Thyroid gland (tissue), 4 donors: ENCODE measurements around the gene CBFA2T3. TPM values are rescaled to one million over a fixed set of nuclear protein-coding genes. Genes with fewer than 3 reads are reported as not detected.

Experiments used
- DNase-seq, 2 donors: peaks; one replicate each; pipeline ENCODE4 v3.0.0-alpha.2; 2019
- H3K27ac ChIP-seq, 3 donors: fragments of 200-600 bp; sonication (generic); 1 replicate in 2 of 3; 2 replicates in 1 of 3; pipeline ENCODE4 v1.5.1; 2016 to 2019; ENCODE audit warnings: mild to moderate bottlenecking in 1 of 3, moderate library complexity in 1 of 3
- H3K27me3 ChIP-seq: fragments of 200-600 bp; sonication (generic); one replicate; pipeline ENCODE4 v1.5.1; 2019
- H3K36me3 ChIP-seq, 2 donors: fragments of 200-600 bp; sonication (generic); one replicate each; pipeline ENCODE4 v1.5.1; 2016 to 2019
- H3K4me1 ChIP-seq, 2 donors: fragments of 200-600 bp; sonication (generic); one replicate each; pipeline ENCODE4 v1.5.1; 2017 to 2019
- H3K4me3 ChIP-seq, 3 donors: fragments of 200-600 bp; sonication (generic); replicated peaks in 1 of 3; 1 replicate in 2 of 3; 2 replicates in 1 of 3; pipeline ENCODE4 v1.5.1; 2016; ENCODE audit warnings: mild to moderate bottlenecking in 1 of 3
- H3K9me3 ChIP-seq: fragments of 200-600 bp; sonication (generic); one replicate; pipeline ENCODE4 v1.5.1; 2017
- CTCF ChIP-seq, 6 experiments: fragments of 200-600 bp in 3 of 6; fragments of 450-650 bp in 3 of 6; sonication (generic) in 3 of 6; IDR thresholded peaks; one replicate each; pipeline ENCODE4 v1.5.1; 2016 to 2019; ENCODE audit warnings: antibody characterized with exemption in 6 of 6, mild to moderate bottlenecking in 2 of 6, inconsistent platforms in 1 of 6, moderate library complexity in 1 of 6
- POLR2A ChIP-seq, 2 donors: fragments of 450-650 bp; IDR thresholded peaks; one replicate each; pipeline ENCODE4 v1.6.1; 2017; ENCODE audit warnings: antibody characterized with exemption in 2 of 2, mild to moderate bottlenecking in 2 of 2, moderate library complexity in 1 of 2
- WGBS, 2 donors: methylation state at CpG; one replicate each; pipeline ENCODE4 v1.1.5; 2017; 5-methylcytosine and 5-hydroxymethylcytosine counted together
- intact Hi-C: fragments of 100-400 bp; cut with DNase I; formaldehyde crosslinking; loops from one replicate; pipeline ENCODE4 v1.15.1; 2023
- total RNA-seq, 4 donors: library from RNA; depleted of rRNA; stranded (reverse); fragments of >200 nt; gene quantifications; one replicate each; pipeline ENCODE4 v1.2.3, GENCODE V29; 2016

The CBFA2T3 gene
- total RNA-seq, 4 donors from 2014 or later, result 1.3 to 3.8 (median 2.6) TPM

GRCh38 chr16:88911946-88912310 lies 65.1 kb downstream of the CBFA2T3 start:
- DNase-seq, result no peak
- H3K27me3 ChIP-seq, result no peaks in the 10 kb centered on the region
- WGBS, 2 donors, result 90 to 94% methylated on average over 10 to 13 of the region's 16 CpGs
- H3K27ac ChIP-seq, result no peak overlapping the region
- H3K36me3 ChIP-seq, result no peaks in the 10 kb centered on the region
- H3K9me3 ChIP-seq, result no peaks in the 10 kb centered on the region
- H3K4me3 ChIP-seq, result no peak overlapping the region
- intact Hi-C loops, result no loop called here
- peaks cover 0 to 2% of the 10 kb centered on the region in 2 donors for H3K4me1 ChIP-seq
- TF ChIP-seq CTCF (IDR thresholded peaks at IDR 0.05), result no peak
- no peak for TF ChIP-seq POLR2A (IDR thresholded peaks at IDR 0.05)

GRCh38 chr16:88911136-88911945 lies 65.7 kb downstream of the CBFA2T3 start:
- H3K9me3 ChIP-seq, result no peaks in the 10 kb centered on the region
- TF ChIP-seq CTCF (IDR thresholded peaks at IDR 0.05) (no peak), POLR2A (IDR thresholded peaks at IDR 0.05) (no peak)
- H3K27me3 ChIP-seq, result no peaks in the 10 kb centered on the region
- H3K27ac ChIP-seq, result no peak overlapping the region
- intact Hi-C loops, result no loop called here
- 74 to 78% methylated on average over 27 to 34 of the region's 36 CpGs for WGBS, 2 donors
- no peaks in the 10 kb centered on the region for H3K36me3 ChIP-seq
- DNase-seq, result no peak
- no peak overlapping the region for H3K4me3 ChIP-seq
- H3K4me1 ChIP-seq, result peaks cover 0 to 2% of the 10 kb centered on the region in 2 donors

- DNase-seq, result no peak
- Histone ChIP-seq H3K27ac (no peak overlapping the region), H3K27me3 (no peaks in the 10 kb centered on the region), H3K36me3 (no peaks in the 10 kb centered on the region), H3K4me1 (peaks cover 0 to 2% of the 10 kb centered on the region in 2 donors), H3K4me3 (no peak overlapping the region), H3K9me3 (no peaks in the 10 kb centered on the region)
- intact Hi-C loops, result no loop called here
- TF ChIP-seq POLR2A (IDR thresholded peaks at IDR 0.05), result no peak
- no peak for TF ChIP-seq CTCF (IDR thresholded peaks at IDR 0.05)
- 54 to 61% methylated on average over 11 to 24 of the region's 26 CpGs for WGBS, 2 donors
These were observed 66.5 kb downstream of the CBFA2T3 start for GRCh38 chr16:88910284-88911135.

GRCh38 chr16:88909431-88910210 lies 67.4 kb downstream of the CBFA2T3 start:
- intact Hi-C loops, result no loop called here
- Histone ChIP-seq H3K36me3 (no peaks in the 10 kb centered on the region), H3K27me3 (no peaks in the 10 kb centered on the region), H3K4me3 (no peak overlapping the region), H3K27ac (no peak overlapping the region), H3K4me1 (peaks cover 0 to under 1% of the 10 kb centered on the region in 2 donors), H3K9me3 (no peaks in the 10 kb centered on the region)
- WGBS, 2 donors, result 79 to 80% methylated on average over 27 to 33 of the region's 44 CpGs
- no peak for DNase-seq
- TF ChIP-seq POLR2A (IDR thresholded peaks at IDR 0.05) (no peak), CTCF (IDR thresholded peaks at IDR 0.05) (no peak)
